GM12891 (cell line): ENCODE data around the gene HOXA6.

Experiments
- DNase-seq: peaks from one replicate; pipeline ENCODE4 v3.0.0; 2011; ENCODE audit warnings: low spot score; ENCODE audit not compliant: insufficient read length
- FAIRE-seq: peaks from 2 replicates; lab custom pipeline; 2011; peaks lifted over from hg19 to GRCh38; lab: Jason Lieb, UNC
- PAX5 ChIP-seq: IDR thresholded peaks from 2 replicates; pipeline ENCODE4 v1.6.1; 2011; ENCODE audit warnings: low read length, moderate library complexity, mild to moderate bottlenecking; ENCODE audit not compliant: insufficient read depth, severe bottlenecking
- POLR2A ChIP-seq: IDR thresholded peaks from 2 replicates; pipeline ENCODE4 v1.6.1; 2011; ENCODE audit warnings: low read depth, low read length, control low read depth
- POLR2AphosphoS5 ChIP-seq: IDR thresholded peaks from 2 replicates; pipeline ENCODE4 v1.6.1; 2011; ENCODE audit warnings: low read depth, low read length, control low read depth
- POU2F2 ChIP-seq: IDR thresholded peaks from 2 replicates; pipeline ENCODE4 v1.6.1; 2011; ENCODE audit warnings: low read depth, mild to moderate bottlenecking, control low read depth, low read length, moderate library complexity
- SPI1 ChIP-seq: IDR thresholded peaks from 2 replicates; pipeline ENCODE4 v1.6.1; 2011; ENCODE audit warnings: low read depth, low read length, control low read depth
- TAF1 ChIP-seq: IDR thresholded peaks from 2 replicates; pipeline ENCODE4 v1.6.1; 2011; ENCODE audit warnings: low read depth, low read length, control low read depth

The HOXA6 gene

GRCh38 chr7:27179030-27179429 is 31.5 kb upstream of the HOXA6 start:
- FAIRE-seq (no peak), DNase-seq (no peak)
- TF ChIP-seq POU2F2 = no peak
- no peak for TF ChIP-seq SPI1
- TF ChIP-seq POLR2AphosphoS5 = no peak
- TF ChIP-seq POLR2A = no peak
- no peak for TF ChIP-seq TAF1
- TF ChIP-seq PAX5 = no peak

- TF ChIP-seq POLR2AphosphoS5 = no peak
- FAIRE-seq = no peak
- no peak for DNase-seq
These were observed 30.8 kb upstream of the HOXA6 start for GRCh38 chr7:27178366-27178765.

GRCh38 chr7:27177795-27178320 is 30.3 kb upstream of the HOXA6 start:
- DNase-seq (no peak), FAIRE-seq (no peak)
- TF ChIP-seq PAX5 (no peak), POU2F2 (no peak), SPI1 (no peak), POLR2AphosphoS5 (no peak), TAF1 (no peak), POLR2A (no peak)

GRCh38 chr7:27176962-27177794 is 29.6 kb upstream of the HOXA6 start:
- TF ChIP-seq SPI1 (no peak), POLR2A (no peak), POLR2AphosphoS5 (no peak), PAX5 (no peak), POU2F2 (no peak), TAF1 (no peak)
- DNase-seq (no peak), FAIRE-seq (no peak)

- TF ChIP-seq PAX5 (no peak), POU2F2 (no peak), TAF1 (no peak), POLR2A (no peak), SPI1 (no peak), POLR2AphosphoS5 (no peak)
- FAIRE-seq (no peak), DNase-seq (no peak)
These were observed 28.9 kb upstream of the HOXA6 start for GRCh38 chr7:27176524-27176845.

- TF ChIP-seq PAX5 (no peak), POU2F2 (no peak), POLR2AphosphoS5 (no peak), SPI1 (no peak), TAF1 (no peak)
- FAIRE-seq = no peak
These were observed 28.3 kb upstream of the HOXA6 start for GRCh38 chr7:27175626-27176523.

GRCh38 chr7:27174874-27175625 is 27.5 kb upstream of the HOXA6 start:
- TF ChIP-seq POLR2A (no peak), SPI1 (no peak), PAX5 (no peak), POLR2AphosphoS5 (no peak), POU2F2 (no peak), TAF1 (no peak)
- FAIRE-seq = no peak
- DNase-seq = no peak

More at GRCh38 chr7:27175626-27176523, 28.3 kb upstream of the HOXA6 start:
- DNase-seq = no peak

- TF ChIP-seq SPI1 (no peak), PAX5 (no peak), POLR2A (no peak), POLR2AphosphoS5 (no peak), TAF1 (no peak), POU2F2 (no peak)
- FAIRE-seq (no peak), DNase-seq (no peak)
These were observed 26.6 kb upstream of the HOXA6 start, which contains the start of gene HOXA10 for GRCh38 chr7:27173956-27174873. HOXA10 (minus strand) TSS chr7:27174320; CDS start chr7:27174306, 14 bp downstream.
